IPS-NIHi7 (cell line): Measurements from ENCODE around the gene TDRD12.
A peak's percentile ranks its signal among the peaks of the same experiment; 100 is the strongest.

Experiments used
- DNase-seq: peaks from one replicate; pipeline ENCODE4 v3.0.0; 2012; ENCODE audit warnings: mixed read lengths; ENCODE audit errors: extremely low spot score

TDRD12 gene, protein sequence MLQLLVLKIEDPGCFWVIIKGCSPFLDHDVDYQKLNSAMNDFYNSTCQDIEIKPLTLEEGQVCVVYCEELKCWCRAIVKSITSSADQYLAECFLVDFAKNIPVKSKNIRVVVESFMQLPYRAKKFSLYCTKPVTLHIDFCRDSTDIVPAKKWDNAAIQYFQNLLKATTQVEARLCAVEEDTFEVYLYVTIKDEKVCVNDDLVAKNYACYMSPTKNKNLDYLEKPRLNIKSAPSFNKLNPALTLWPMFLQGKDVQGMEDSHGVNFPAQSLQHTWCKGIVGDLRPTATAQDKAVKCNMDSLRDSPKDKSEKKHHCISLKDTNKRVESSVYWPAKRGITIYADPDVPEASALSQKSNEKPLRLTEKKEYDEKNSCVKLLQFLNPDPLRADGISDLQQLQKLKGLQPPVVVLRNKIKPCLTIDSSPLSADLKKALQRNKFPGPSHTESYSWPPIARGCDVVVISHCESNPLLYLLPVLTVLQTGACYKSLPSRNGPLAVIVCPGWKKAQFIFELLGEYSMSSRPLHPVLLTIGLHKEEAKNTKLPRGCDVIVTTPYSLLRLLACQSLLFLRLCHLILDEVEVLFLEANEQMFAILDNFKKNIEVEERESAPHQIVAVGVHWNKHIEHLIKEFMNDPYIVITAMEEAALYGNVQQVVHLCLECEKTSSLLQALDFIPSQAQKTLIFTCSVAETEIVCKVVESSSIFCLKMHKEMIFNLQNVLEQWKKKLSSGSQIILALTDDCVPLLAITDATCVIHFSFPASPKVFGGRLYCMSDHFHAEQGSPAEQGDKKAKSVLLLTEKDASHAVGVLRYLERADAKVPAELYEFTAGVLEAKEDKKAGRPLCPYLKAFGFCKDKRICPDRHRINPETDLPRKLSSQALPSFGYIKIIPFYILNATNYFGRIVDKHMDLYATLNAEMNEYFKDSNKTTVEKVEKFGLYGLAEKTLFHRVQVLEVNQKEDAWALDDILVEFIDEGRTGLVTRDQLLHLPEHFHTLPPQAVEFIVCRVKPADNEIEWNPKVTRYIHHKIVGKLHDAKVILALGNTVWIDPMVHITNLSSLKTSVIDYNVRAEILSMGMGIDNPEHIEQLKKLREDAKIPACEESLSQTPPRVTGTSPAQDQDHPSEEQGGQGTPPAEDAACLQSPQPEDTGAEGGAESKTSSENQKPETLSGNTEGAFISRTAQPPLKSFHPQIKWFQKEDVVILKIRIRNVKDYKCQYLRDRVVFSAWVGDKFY (N-terminal part only)

DNA sequence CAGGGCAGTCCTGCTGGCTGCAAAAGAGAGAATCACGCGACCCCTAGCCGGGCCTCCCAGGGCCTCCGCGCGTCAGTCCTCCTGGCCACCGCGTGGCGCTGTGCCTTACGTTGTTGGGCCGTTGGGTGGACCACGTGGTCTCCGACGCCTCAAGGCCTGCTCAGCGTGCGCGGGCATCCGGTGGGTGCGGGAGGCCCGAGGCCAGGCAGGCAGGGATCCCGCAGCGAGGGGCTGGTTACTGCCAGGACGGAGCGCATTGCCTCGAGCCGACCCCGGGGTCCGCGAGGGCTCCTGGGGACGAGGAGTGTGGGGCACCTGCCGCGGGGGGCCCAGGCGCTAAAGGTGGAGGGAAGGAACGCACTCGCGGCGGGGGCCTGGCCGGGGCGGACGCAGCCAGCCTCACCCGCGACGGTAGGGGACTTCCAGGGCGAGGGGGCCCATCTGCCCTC is at the start of gene TDRD12:
TSS of gene TDRD12 (plus strand) at position 157 of the 449 bp plus-strand sequence. CDS start 306 bp downstream, outside the sequence.
- peak; percentile 61 for DNase-seq

DNA sequence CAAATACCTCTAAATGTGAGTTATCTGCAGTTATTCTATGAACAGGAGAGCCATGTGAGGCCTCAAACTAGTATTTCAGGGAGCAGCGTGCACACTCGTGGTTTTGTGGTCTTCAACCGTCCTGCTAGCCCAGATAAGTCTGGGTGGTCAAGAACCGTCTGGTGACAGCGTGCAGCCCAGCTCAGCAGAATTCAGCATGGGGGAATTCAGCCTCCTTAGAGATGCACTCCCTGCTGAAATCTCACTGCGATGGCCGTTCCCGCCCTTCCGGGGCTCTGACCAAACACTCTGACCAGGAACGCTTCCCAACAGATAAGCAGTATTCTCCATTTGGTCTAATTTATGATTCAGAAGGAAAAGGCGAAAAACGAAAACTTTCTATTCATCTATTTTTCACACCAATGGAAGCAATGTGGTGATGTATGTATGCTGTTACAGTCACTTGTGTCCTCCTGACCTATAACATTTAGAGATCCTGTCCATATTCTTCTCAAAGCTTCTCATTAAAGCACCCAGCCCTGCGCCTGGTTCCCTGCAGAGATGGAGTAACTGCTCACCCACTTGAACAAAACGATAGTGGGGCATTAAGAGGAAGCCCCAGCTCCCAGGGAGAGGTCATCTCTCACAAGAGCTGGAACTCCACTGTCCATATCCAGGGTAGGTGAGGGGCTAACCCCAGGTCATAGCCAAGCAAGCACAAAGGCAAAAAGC is 47.5 kb upstream of the TDRD12 start:
- no peak for DNase-seq

DNA sequence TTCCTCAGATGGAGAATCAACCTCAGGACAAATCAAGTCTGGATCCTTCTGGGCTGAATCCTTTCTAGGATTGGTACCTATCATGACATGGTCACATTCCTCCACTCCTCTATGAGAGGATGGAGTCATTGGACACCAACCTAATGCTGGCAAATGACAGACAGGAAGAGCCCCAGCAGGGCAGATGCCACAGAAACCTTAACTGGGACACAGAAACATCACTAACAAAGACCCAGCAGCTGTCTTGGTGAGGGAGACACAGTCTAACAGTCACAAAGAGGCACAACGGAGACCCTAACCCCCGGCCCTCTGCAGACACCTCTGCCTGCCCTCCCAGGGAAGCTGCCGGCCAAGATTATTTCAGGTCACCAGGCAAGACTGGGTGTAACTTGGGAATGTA is 46.7 kb upstream of the TDRD12 start:
- DNase-seq: no peak

DNA sequence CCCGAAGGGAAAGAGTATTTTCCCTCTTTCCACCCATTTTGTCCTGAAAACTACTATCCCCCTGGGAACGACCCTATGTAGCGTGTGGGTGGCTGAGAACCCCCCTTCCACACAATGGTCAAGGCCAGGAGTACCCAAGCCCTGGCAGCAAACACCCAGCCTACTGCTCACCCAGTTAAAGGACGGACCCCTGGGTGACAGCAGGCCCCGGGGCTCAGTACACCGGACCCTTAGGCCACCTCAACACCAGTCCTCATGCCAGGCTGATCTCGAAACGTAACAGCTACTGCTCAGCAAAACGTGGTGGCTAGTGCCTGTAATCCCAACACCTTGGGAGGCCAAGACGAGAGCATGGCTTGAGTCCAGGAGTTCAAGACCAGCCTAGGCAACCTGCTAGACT is 46.0 kb upstream of the TDRD12 start:
- DNase-seq: no peak

DNA sequence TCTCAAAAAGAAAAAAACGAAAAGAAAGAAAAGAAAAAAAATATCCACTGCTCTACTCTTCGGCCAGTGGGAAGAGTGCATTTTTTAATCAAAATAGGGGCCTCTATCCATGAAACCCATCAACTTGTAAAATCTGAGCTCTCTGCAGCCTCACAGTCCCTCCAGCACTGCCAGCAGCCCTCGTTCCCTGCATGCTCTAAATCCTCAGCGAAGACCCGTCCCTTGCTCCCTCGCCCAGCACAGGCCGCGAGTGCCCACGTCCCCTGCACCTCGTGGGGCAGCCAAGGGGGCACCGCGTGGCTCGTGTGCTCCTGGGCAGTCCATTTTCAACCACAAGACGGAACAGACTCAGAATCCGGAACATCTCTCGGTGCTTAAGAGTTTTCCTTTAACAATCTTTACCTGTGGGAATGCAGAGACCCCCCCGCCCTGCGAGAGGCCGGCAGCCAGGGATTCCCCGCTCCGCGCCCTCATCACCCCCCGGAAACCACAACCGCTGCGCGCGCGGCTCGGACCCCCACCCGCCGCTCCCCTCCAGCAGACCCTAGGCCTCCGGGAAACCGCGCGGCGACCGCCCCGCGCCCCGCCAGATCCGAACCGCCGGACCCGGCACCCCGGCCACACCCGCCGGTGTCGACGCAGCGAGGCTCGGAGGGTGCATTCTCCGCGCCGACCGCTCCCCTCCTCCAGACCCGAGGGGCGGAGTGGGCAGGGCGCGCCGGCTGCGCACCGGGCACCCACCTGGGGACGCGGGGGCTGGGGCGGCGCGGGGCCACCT is 45.2 kb upstream of the TDRD12 start:
- no peak for DNase-seq

DNA sequence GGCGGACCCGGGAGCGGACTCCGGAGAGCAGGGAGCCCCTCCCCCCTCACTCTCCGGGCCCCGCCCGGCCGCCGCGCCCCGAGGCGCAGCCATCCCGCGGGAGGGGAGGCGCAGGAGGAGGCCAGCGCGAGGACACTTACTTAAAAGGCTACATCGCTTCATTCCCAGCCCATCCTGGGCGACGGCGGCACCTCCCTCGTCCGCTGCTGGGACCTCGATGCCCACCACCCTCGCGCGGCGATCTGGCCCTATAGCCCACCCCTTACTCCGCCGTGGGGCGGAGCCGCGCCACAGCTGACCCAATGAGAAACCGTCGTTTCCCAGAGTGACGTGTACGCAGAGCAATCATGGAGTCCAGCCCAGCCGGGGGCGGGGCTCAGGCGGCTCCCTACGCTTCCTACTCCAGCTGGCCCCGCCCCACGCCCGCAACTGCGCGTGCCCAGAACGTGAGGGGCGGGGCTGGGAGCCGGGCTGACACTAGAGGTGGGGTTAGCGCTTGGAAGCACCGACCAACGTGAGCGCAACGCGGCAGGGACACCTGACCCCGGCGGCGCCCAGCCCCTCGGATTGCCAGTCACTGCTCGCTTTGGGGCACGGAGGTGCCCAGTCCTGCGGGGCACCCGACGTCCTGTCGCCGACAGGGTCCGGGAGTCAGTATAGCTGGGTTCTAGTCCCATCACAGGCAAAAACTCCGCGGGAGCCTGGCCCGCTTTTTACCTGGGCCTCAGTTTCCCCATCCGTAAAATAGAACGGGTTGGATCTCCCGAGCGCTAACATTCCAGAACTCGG is 44.4 kb upstream of the TDRD12 start, which contains the start of gene ANKRD27:
TSS of gene ANKRD27 (minus strand) at position 250 of the 789 bp plus-strand sequence. CDS start 16,165 bp downstream, outside the sequence.
- DNase-seq: peak; percentile 97

DNA sequence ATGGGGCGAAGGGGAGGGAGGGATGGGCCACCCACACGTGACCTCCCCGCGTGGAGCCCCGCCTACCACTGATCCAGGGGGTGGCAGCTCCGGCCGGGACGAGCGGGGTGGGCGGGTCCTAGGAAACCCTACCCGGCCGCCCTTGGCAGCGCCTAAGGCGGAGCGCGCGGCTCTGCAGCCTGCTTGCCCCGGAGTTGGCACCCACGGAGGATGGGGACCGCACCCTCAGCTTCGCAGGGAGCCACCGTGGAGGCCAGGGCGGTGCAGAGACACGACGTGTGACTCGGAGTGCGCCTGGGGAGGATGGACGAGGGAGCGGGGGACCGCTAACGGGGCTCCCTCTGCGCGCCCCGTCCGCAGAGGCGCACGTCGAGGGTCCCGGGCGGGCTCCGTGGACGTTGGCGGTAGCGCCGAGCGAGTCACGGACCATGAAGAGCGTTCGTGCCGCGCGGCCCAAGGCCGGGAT is 43.8 kb upstream of the TDRD12 start, which contains the start of gene RGS9BP:
TSS of gene RGS9BP (plus strand) at position 129 of the 466 bp plus-strand sequence. CDS start 416 bp downstream, outside the sequence.
- peak; percentile 47 for DNase-seq

DNA sequence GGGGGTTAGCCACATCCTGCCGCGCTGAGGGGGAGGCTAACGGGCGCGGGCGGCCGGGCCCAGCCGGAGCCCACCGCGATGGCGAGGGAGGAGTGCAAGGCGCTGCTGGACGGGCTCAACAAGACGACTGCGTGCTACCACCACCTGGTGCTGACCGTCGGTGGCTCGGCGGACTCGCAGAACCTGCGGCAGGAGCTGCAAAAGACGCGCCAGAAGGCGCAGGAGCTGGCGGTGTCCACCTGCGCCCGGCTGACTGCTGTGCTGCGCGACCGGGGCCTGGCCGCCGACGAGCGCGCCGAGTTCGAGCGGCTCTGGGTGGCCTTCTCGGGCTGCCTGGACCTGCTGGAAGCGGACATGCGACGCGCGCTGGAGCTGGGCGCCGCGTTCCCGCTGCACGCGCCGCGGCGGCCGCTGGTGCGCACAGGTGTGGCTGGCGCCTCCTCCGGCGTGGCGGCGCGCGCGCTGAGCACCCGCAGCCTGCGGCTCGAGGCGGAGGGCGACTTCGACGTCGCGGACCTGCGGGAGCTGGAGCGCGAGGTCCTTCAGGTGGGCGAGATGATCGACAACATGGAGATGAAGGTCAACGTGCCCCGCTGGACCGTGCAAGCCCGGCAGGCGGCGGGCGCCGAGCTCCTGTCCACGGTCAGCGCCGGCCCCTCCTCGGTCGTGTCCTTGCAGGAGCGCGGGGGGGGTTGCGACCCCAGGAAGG is 43.2 kb upstream of the TDRD12 start:
- peak; percentile 20 for DNase-seq

DNA sequence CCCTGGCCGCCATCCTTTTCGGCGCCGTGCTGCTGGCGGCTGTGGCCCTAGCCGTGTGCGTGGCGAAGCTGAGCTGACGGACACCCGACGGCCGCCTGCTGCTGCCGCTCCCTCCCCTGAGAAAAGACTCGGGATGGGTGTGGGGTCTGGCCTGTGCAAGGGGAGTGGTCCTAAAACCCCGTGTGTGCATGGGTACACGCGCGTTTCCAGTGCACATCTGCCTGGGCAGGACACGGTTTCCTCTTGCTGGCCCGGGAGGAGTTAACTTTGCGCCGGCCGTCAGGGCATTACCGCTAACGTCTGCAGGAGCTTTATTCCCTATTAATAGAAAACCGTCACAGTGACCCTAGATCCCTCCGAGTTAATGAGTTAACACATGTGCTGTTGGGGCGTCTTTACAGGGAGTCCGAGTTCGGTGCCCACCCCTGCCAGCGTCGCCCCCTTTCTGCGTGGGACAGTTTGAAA is 42.6 kb upstream of the TDRD12 start:
- no peak for DNase-seq

DNA sequence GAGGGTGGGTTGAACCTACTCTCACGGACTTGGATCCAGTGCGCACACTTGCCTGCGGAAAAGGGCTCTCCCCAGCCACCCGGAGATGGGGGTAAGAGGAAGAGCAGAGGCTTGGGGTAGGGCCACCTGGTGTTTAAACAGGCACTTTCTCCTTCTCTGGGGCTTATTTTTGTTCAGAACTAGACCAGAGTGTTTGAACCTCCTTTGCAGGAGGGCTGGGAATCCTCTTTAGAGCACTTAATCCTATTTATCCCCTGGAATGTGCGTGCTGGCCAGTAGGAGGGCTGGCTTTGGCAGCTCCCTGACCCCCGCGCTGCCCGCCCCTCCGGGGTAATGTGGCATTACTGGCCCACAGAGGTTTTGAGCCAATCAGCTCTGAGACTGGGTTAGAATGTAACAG is 41.9 kb upstream of the TDRD12 start:
- peak; percentile 41 for DNase-seq

DNA sequence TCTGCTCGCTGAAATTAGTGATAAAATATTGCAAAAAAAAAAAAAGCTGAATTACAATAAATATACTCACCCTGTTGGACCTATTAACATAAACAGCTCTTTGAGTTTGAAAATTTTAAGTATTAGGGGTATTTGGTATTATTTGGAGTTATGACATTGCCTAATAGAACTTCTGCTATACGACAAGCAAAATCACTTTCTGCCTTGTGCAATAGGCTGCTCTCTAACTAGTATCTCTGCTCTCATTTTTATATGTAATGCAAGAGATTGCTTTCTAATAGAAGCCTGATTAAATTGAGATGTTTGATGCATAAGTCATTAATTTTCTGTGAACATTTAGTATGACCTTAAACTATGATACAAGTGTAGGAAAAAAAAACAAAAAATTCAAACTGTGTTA is 38.6 kb upstream of the TDRD12 start:
- no peak for DNase-seq

DNA sequence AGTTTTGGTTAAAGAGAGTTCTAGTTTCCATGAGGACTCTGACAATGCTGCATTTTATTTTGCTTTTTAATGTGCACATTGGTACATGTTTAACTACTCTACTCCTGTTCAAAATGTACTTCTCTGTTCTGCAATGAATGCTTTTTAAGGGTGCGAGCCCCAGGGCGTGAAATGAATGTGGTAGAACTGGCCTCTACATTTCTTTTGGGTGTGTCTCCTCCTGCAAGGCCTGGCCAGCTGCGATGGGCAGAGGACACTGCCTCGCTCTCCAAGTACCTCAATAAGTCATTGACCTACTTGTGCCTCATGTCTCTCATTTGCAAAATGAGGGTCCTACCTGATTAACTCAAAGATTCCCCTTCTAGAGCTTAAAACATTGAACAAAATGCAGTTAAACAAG is 37.2 kb upstream of the TDRD12 start:
- no peak for DNase-seq

DNA sequence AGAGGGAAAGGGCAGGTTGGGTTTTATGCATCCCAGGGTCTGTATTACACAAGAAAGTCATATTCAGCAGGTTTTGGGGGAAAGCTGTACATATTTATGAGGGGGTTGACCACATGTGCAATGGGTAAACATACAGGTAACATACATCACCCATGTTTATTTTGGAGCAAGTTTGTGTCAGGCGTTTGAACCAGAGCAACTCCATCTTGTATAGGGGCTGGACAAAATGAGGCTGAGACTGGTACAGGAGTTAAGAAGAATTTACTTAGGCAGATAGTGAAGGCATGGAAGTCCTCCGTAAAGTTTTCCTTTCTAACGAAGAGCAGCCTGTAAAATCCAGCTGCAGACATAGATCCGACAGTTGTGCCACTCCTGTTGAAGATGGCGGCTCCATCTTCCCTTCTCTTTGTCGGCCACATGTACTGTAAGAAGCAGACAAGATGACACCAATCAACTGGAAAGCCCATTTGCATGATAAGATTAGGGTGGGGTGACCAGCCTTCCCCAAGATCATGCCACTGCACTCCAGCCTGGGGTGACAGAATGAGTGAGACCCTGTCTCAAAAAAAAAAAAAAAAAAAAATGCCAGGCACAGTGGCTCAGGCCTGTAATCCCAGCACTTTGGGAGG is 32.6 kb upstream of the TDRD12 start:
- no peak for DNase-seq

DNA sequence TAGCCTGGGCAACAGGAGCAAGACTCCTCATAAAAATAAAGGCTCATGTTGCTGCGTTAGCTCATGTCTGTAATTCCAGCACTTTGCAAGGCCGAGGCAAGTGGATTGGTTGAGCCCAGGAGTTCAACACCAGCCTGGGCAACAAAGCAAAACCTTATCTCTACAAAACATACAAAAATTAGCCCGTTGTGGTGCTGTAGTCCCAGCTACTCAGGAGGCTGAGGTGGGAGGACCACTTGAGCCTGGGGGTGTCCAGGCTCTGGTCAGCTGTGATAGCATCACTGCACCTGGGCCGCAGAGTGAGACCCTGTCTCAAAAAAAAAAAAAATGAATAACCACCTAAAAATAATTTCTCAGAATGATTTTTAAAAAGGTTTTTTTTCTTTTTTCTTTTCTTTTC is 31.9 kb upstream of the TDRD12 start:
- DNase-seq: no peak

DNA sequence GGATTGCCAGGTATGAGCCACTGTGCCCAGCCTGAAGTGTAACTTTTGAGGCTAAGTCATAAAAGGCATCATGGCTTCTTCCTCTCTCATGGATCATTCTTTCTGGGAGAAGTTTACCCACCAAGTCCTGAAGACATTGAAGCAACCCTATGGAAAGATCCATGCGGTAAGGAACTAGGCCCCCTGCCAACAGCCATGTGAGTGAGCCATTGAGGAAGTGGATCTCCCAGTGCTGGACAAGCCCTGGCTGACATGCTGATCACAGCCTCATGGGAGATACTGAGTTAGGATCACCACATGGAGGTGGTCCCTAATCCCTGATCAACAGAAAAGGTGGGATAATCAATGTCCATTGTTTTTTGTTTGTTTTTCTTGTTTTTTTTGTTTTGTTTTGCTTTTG is 31.3 kb upstream of the TDRD12 start:
- DNase-seq: no peak

DNA sequence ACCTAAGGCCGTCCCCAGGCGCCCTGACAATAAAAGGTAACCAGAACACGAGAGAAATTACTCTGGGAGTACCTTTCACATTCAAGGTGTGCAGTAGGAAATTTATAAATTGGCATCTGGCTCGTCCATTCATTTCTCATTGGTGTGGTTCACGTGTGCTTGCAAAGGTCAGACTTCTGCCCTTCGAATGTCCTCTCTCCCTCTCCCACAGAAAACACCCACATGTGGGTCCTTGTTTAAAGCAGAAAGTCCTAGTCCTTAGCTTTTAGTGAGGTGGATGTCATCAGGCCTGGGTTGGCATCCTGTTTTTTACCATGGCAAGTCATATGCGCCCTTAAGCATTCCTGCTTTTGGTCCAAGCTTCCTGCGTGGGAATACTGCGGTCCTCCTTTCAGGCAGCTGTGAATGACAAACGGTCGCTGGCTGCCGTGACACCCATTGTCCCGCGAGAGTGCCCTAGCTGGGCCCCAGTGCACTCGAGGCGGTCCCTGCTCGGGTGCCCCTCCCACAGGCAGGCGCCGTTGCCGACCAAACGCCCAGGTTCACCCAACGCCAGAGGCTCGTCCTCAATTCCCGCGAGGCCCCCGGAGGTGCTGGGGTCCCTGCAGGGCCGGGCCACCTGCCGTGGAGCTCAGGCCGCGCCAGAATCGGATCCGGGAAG is 28.1 kb upstream of the TDRD12 start, which contains the start of gene NUDT19:
TSS of gene NUDT19 (plus strand) at position 531 of the 661 bp plus-strand sequence. CDS start 140 bp downstream, outside the sequence.
- DNase-seq: peak; percentile 65
